KBM-7 (cell line): Measurements from ENCODE around the gene IGDCC3.

Experiments used
- DNase-seq: peaks from one replicate; pipeline ENCODE4 v3.0.0-alpha.2; 2015
- in situ Hi-C: fragments of 300-500 bp; cut with MboI; formaldehyde crosslinking; loops from 2 replicates; pipeline ENCODE4 v1.14.3; 2020; ENCODE audit warnings: low sequenced_read_pairs, low pct_unique_long_range_greater_than_20kb, mixed read lengths

IGDCC3 gene

DNA sequence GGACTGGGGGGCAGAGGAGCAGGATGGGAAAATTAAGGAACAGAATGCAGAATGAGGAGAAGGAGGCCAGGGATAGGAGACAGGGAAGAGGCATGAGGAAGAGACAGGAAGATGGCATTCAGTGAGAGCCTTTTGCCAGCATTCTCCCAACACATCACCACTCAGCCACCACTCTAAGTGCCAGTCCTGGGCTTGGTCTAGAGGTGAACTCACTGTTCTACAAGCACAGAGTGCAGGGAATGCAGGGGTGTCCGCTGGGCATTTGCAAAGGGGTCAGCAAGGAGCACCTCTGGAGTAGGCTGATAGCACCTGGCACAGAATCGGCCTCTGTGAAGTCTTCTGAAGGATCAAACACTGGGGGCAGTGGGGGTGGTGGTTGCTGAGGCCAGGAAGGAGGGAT lies 14.6 kb upstream of the IGDCC3 start:
- in situ Hi-C loops: no loop called here
- no peak for DNase-seq

DNA sequence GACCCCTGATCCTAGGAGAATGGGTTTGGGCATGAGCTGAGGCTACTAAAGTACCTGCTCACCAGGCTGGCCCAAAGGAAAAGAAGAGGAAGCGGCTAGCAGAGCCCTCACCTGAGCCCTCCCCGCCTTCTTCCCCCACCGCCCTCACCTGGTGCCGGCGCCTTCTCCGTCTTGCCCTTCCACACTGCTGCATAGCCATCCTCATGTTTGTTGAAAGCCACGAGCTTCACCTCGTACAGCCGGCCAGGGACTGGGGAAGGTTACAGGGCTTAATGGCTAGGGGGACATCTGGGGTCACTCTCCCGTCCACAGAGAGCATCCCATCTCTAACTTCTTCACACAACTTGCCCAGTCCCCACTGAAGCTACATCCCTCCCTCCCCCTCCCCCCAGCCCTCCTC lies 13.9 kb upstream of the IGDCC3 start:
- DNase-seq: no peak
- in situ Hi-C loops: no loop called here

DNA sequence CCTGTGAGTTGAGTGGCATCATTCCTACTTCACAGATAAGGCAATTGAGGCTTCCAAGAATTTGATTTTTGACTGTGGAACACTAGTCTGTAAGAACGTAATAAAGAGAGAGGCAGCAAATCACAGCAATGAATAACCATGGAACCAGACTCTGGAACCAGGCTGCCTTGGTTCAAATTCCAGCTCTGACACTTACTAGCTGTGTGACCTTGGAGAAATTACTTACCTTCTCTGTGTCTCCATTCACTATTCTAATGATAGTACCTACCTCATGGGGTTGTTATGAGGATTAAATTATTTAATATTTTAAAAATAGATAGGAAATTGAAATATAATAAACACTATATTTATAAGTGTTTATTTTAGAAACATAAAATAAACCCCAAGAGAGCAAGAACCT lies 12.6 kb upstream of the IGDCC3 start:
- in situ Hi-C loops: no loop called here
- no peak for DNase-seq

DNA sequence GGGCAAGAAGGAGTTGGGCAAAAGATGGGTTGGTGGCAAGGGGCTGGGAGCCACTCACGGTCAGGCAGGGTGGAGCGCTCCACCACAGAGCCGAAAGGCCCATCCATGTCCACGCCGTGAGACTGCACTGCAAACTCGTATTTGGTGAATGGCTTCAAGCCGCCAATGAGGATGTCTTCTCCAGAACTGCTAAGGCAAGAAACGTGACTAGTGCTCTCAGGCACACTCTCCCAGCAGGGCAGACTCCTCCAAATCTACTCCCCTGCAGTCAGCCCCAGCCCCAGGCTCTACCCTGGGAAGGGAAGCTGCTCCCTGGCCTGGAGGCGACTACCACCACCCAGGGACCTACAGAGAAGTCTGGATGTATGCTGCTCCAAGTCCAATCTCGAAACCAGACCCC lies 11.4 kb upstream of the IGDCC3 start:
- in situ Hi-C loops: no loop called here

DNA sequence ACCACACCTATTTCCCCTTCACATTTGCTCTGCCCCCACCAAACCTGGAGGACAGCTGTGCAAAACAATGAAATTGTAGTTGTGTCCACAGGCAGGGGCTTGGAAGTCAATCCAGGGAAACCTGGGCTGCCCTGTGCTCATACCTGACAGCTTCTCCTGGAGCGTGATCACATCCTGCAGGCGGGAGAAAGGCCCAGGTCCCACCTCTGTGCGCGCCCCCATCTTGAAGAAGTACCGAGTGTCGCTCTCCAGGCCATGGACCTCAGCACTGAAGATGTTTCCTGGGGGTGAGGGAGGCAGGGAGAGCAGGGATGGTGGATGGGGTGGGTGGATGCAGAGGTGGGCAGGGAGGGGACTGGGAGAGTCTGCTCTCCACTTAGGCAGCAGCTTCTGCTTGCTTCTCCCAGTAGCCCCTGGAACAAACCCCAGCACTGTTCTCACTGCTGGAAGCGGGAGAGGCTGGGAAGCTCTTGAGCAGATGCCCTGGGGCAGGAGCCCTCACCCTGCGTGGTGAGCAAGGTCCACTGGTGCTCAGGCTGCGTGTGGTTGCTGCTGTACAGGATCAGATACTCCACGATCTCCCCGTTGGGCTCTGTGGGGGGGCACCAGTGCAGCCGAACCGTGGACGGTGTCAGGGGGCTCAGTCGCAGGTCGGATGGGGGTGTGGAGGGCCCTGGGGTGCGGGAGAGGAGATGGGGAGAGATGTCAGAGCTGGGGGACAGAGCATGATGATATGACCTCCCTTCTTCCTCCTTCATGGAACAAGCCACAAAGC lies 10.7 kb upstream of the IGDCC3 start:
- in situ Hi-C loops: no loop called here
- no peak for DNase-seq

More for the DNA sequence above, 11.4 kb upstream of the IGDCC3 start:
- no peak for DNase-seq

DNA sequence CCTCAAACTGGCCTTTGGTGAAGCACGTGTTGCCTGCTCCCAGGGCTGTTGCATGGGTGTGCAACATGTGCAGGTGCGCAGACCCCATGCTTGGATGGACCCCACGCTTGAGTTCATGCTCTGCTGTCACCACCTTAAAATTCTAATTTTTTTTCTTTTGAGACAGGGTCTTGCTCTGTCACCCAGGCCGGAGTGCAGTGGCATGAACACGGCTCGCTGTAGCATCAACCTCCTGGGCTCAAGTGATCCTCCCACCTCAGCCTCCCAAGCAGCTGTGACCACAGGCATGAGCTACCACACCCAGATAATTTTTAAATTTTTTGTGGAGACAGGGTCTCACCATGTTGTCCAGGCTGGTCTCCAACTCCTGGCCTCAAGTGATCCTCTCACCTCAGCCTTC lies 9.1 kb upstream of the IGDCC3 start:
- in situ Hi-C loops: no loop called here
- no peak for DNase-seq

DNA sequence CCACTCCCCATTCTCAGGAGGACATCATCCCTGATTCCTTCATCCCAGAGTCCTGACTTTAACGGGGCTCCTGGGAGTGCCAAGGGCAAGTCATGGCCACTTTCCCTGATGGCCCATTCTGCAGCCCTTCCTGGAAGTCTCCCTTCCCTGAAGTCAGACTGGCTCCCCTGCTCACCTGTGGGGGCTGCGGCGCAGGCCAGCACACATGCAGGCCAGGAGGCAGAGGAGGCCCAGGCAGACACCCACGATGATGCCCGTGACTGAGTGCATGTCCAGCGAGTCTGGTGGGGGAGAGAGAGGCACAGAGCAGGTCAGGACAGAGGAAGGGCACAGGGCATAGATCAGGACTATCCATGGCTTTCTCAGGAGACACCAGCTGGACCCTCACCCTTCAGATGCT lies 8.6 kb upstream of the IGDCC3 start:
- DNase-seq: no peak
- in situ Hi-C loops: no loop called here

DNA sequence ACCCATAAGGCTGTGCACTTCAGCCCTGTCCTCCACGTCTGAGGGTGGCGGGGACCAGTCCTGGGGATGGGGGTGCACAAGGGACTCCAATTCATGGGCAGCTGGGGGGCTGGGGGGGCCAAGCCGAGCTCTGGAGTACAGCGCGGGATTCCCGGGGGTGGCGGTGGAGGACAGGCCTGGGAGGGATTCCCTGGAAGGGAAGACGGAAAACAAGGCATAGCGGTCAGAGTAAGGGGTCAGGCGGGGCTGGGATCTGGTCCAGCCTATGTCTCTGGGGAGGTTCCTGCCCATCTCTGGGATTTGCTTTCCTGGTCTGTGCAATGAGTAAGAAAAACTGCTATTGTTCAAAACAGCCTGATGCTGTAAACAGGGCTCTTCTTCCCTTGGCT lies 8.1 kb upstream of the IGDCC3 start:
- in situ Hi-C loops: no loop called here
- DNase-seq: no peak

DNA sequence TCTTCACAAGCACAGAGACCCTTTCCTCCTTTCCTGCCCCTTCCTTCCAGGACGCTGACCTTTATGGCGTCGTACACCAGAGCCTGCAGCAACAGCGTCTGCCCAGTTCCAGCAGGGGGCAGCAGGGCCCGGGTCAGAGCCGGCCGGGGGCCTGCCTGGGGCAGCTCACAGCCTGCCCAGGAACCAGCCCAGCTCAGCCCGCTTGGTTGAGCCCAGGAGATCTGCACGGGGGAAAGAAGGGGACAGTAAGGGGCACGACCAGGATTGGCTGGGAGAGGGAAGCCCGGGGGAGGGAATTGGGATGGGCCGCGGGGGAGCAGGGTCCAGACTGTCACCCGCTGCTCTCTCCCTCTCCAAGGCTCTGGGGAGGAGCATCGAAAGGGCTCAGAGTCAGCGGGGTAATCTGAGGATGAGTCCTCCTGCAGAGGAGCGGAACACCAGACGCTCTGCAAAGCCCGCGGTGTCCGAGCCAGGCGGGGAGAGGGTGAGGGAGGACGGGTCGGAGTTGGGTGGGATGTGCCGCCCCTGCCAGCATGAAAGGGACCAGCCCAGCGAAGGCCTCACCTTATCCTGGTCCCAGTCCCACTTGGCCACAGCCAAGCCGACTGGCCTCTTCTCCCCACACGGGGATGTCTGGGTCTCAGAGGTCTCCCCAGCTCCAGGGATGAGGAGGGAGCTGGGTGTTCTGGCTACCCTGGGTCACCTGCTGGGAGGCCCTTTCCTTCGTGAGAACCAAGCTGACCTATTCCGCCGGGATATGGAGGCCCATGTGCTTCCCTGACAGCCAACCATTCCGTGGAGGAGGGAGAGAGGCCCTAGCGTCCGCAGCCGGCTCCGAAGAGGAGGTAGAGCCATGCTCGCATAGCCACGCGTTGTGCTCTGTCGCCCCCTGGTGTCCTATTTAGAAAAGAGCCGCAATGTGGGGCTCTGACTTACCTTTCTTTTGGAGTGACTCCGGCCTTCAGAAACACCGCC lies 7.4 kb upstream of the IGDCC3 start:
- DNase-seq: peak; percentile 96
- in situ Hi-C loops: loop anchor here (5.0 kb wide), 1 partner anchor 63 kb away; no protein-coding TSS in a partner anchor

DNA sequence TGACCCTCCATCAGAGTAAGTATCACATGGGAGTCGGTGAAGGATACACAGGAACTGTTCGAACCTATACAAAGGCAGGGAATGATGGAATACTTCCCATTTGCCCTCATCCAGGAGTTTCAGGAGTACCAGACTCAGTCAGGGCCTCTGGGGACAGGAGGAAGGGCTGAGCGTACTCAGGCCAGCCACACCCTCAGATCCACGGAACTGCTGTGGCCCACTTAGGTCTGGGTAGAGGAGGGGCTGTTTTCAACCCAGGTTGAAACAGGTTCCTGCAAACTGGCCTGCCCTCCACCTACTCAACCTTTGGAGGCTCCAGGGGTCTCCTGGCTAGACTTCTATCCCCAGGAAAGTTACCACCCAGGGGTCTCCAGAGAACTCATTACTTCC lies 6.7 kb upstream of the IGDCC3 start:
- in situ Hi-C loops: loop anchor here (5.0 kb wide), 1 partner anchor 62 kb away; no protein-coding TSS in a partner anchor
- no peak for DNase-seq

DNA sequence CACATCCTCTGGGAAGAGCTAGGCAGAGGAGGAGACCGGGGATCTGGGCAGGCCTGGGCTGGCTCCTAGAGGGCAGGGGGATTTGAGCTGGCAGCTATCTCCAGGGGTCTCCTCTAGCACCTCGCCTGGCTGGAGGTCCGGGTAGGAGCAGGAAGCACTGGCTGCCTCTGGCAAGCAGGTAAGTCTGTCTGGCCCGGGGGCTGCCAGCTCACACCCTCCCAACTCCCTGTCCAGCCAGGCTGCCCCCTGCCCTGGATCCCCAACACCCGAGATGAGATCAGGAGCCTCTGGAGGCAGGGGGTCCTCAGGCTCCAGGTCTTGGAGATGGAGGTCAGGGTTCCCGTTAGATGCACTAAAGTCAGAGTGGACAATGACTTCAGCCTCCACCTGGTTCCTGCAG lies 6.2 kb upstream of the IGDCC3 start:
- in situ Hi-C loops: loop anchor here (5.0 kb wide), 1 partner anchor 62 kb away; no protein-coding TSS in a partner anchor

DNA sequence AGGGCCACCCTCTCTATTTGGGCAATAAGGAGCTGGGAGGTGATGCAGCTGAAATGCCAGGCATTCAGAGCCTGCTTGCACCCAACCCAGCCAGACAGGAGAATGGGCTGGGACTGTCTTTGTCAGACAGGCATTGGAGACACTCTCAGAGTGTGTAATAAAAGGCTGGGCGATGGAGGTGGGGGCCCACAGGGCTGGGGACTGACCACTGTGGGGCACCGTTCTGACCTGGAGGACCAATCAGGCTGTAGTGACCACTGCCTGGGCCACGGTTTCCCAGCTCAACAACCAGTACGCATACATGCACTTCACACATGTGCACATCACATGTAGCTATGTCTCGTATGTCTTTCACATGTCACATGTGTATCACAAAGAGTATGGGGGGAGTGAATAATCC lies 5.7 kb upstream of the IGDCC3 start:
- no peak for DNase-seq
- in situ Hi-C loops: loop anchor here (5.0 kb wide), 1 partner anchor 61 kb away; no protein-coding TSS in a partner anchor

More for the DNA sequence above, 6.2 kb upstream of the IGDCC3 start:
- DNase-seq: no peak

DNA sequence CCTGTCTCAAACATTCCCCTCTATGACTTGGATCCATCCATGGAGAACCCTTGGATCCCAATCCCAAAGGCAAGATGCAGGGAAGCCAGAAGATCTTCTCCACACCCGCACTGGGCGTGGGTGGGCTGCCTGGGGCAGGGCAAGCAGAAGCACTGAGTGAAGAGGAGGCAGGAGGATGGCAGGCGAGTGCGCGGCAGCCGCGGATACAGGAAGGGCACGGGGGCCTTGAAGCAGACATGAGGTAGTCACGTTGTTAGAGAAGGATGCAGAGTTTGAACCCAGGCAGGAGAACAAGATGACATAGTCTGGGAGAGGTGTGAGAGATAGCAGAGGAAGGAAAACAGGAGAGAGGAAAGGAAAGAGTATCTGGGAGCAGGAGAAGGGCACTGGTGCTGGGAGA lies 5.1 kb upstream of the IGDCC3 start:
- no peak for DNase-seq
- in situ Hi-C loops: loop anchor here (5.0 kb wide), 1 partner anchor 61 kb away; no protein-coding TSS in a partner anchor

DNA sequence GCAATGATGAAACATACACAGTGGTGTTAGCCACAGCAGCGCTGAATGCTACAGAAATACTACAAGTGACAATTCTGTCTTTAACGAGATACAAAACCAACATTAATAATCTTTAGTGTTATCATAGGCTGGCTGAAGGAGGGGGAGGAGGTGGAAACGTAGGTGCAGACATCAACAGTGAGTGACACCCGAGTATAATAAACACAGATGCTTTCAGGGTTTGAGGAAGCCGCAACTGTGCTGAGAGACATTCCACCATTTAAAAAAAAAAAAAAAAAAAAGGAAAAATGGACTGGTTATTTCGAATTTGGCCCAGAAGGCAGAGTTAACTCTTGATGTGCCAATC lies 4.3 kb upstream of the IGDCC3 start:
- in situ Hi-C loops: loop anchor here (5.0 kb wide), 1 partner anchor 60 kb away; no protein-coding TSS in a partner anchor
- no peak for DNase-seq

DNA sequence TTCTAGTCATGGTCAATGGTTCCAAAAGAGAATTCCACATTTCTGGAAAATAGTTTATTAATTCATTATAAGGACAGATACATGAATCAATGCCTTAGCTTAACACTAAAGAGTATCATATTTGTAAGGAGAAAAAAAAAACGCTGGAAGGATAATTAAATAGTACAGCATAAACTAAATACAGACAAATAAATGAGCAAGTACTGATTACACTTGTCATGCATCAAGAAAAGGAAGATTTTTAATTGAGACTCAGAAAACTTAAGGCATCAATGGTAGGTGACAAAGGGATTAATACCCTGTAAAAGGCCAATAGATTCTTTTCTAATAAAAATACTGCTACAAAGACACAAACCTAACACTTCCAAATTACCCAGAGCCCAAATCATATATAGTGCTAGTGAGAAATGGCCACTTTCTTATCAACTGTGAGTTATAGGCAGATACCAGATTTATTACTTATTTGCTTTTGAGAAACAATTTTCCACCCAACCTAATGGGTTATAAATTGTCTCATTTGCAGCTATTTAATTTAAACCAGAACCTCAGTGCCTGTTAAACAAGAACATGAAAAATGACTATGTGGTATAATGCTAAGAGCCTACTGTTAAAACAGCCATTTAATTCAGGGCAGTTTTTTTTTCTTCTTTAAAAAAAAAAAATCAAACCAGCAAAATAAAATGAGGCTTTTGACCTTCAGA lies 3.8 kb upstream of the IGDCC3 start:
- no peak for DNase-seq
- in situ Hi-C loops: loop anchor here (5.0 kb wide), 1 partner anchor 59 kb away; no protein-coding TSS in a partner anchor

DNA sequence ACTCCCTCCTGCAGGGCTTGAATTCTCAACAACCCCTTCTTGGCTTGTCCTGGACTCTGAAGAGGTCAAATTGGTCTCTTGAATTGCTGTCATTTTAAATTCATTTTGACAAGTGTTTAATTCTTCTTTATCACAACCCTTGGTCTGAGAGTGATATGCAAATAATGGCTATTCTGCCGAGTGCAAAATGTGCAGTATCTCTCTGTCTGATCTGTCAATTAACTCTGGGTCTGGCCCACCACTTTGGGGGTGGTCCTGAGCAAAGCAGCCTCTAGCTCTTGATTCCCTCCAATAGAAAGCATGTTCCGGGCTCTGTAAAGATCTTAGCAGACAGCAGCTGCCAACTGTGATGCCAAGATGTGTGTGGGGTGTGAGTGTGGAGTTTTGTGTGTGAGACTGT lies 2.2 kb upstream of the IGDCC3 start:
- in situ Hi-C loops: loop anchor here (5.0 kb wide), 1 partner anchor 58 kb away; no protein-coding TSS in a partner anchor
- DNase-seq: no peak

DNA sequence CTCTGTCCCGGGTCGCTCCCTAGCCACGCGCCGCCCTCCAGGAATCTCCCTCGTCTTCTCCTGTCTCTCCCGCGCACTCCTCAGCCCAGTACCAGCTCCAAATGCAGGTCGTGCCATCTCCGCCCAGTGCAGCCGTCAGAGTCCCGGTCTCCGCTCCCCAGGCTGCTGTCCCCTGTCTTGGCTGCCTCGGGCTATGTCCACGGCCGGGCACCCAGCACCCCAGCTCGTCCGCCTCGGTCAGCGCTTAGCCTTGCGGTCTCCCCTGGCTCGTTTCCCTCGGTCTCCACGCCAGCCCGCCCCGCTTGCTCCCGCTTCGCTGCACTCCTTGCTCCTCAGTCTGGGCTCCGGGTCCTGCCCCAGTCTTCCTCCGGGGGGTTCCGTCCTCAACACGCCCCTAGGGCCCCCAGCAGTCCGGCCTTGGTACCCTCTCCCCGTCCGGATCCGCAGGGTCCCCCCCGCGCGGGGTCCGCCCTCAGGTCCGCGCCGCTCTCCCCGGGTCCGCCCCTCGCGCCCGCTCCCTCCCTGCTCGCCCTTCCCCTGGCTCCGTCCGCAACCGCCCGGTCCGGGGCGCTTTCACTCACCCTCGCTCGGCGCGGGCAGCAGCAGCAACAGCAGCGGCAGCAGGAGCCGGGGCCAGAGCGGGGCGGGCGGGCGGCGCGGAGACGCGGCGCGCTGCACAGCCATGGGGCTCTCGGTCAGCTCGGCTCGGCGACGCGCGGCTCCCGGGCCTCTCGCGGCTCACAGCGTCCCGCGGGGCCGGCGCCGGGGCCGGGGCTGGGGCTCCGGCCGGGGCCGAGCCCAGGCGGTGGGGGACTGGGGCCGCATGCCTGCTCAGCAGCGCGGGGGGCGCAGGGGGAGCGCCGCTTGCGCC lies 462 bp downstream of the IGDCC3 start:
- no peak for DNase-seq
- in situ Hi-C loops: no loop called here

DNA sequence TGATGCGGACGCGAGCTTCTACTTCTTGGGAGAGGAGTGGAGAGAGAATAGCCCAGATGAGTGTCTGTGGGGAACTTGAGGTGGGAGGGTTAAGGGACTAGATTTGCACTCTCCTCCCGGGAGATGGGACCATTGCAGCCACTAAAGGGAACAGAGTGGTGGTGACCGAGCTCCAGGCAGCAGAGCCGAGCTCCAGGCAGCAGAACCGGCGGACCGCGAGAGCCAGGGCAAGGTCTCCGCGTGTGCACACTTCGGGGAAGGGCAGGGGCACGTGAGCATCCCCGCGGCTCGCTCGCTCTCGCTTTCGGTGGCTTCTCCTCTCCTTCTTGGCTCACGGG lies 1.1 kb downstream of the IGDCC3 start:
- peak; percentile 61 for DNase-seq
- in situ Hi-C loops: no loop called here
